H1 (cell line): ENCODE measurements around the gene AOPEP. TPM values are rescaled to one million over a fixed set of nuclear protein-coding genes. Genes with fewer than 3 reads are reported as not detected.
A peak's percentile ranks its signal among the peaks of the same experiment; 100 is the strongest.

ENCODE experiments used
- CTCF ChIA-PET: fragments of 300-600 bp; sonication (Branson Sonifier 250); formaldehyde crosslinking; loops from one replicate; lab custom pipeline; 2021; ENCODE audit not compliant: partially characterized antibody; lab: Charles Lee
- POLR2A ChIA-PET: fragments of 300-600 bp; sonication (Branson Sonifier 250); formaldehyde crosslinking; loops from one replicate; lab custom pipeline; 2021; ENCODE audit warnings: inconsistent platforms; ENCODE audit not compliant: partially characterized antibody; lab: Charles Lee
- DNase-seq, 2 experiments: peaks; one replicate each; pipeline versions ENCODE4 v3.0.0 to v3.0.0-alpha.2; 2010 to 2022; ENCODE audit warnings: low spot score in 2 of 2, low read depth in 1 of 2, mixed read lengths in 1 of 2
- FAIRE-seq: peaks from 2 replicates; lab custom pipeline; 2011; peaks lifted over from hg19 to GRCh38; lab: Jason Lieb, UNC
- H2AFZ ChIP-seq: 2 replicates; pipeline ENCODE4 v1.8.1; 2012; ENCODE audit warnings: low read length, inconsistent platforms
- H2AK5ac ChIP-seq: 2 replicates; pipeline ENCODE4 v1.6.1; 2013; ENCODE audit warnings: low read depth, low read length
- H2BK120ac ChIP-seq: replicated peaks from 2 replicates; pipeline ENCODE3; 2013; ENCODE audit warnings: low read depth, low read length, inconsistent platforms
- H2BK12ac ChIP-seq: 2 replicates; pipeline ENCODE4 v1.6.1; 2013; ENCODE audit warnings: low read depth, low read length
- H2BK15ac ChIP-seq: 2 replicates; pipeline ENCODE4 v1.6.1; 2013; ENCODE audit warnings: low read length
- H2BK20ac ChIP-seq: 2 replicates; pipeline ENCODE4 v1.6.1; 2013; ENCODE audit warnings: low read length
- H2BK5ac ChIP-seq: 2 replicates; pipeline ENCODE4 v1.6.1; 2013; ENCODE audit warnings: low read depth, low read length
- H3K14ac ChIP-seq: 2 replicates; pipeline ENCODE4 v1.6.1; 2013; ENCODE audit warnings: inconsistent platforms; ENCODE audit not compliant: insufficient read length
- H3K18ac ChIP-seq: 2 replicates; pipeline ENCODE4 v1.6.1; 2013; ENCODE audit warnings: low read length; ENCODE audit errors: extremely low read depth
- H3K23ac ChIP-seq: 2 replicates; pipeline ENCODE4 v1.6.1; 2013; ENCODE audit warnings: inconsistent platforms; ENCODE audit not compliant: insufficient read length
- H3K23me2 ChIP-seq: 2 replicates; pipeline ENCODE4 v1.6.1; 2013; ENCODE audit warnings: low read depth, low read length
- H3K27ac ChIP-seq: 2 replicates; pipeline ENCODE4 v1.6.1; 2011; ENCODE audit warnings: low read depth, low read length, inconsistent platforms
- H3K27me3 ChIP-seq, 4 experiments: replicated peaks in 1 of 4; 1 replicate in 1 of 4; 2 replicates in 3 of 4; pipeline versions ENCODE4 v1.6.1 to v1.8.1; 2011 to 2013; ENCODE audit warnings: low read length in 3 of 4, mild to moderate bottlenecking in 3 of 4, inconsistent platforms in 2 of 4, mixed read lengths in 2 of 4, moderate library complexity in 1 of 4; ENCODE audit not compliant: control insufficient read depth in 3 of 4, insufficient read depth in 3 of 4; ENCODE audit errors: extremely low read depth in 1 of 4
- H3K36me3 ChIP-seq, 4 experiments: 2 replicates each; pipeline versions ENCODE4 v1.6.1 to v1.8.1; 2011 to 2013; ENCODE audit warnings: mild to moderate bottlenecking in 4 of 4, low read length in 3 of 4, moderate library complexity in 2 of 4, control low read depth in 1 of 4, inconsistent platforms in 1 of 4; ENCODE audit not compliant: insufficient read depth in 4 of 4, control insufficient read depth in 2 of 4
- H3K4ac ChIP-seq: replicated peaks from 2 replicates; pipeline ENCODE3; 2013; ENCODE audit warnings: low read length, low read depth, mixed read lengths, inconsistent platforms; ENCODE audit not compliant: insufficient read length
- H3K4me1 ChIP-seq, 4 experiments: replicated peaks in 1 of 4; 1 replicate in 1 of 4; 2 replicates in 3 of 4; pipeline versions ENCODE4 v1.6.1 to v1.8.1; 2011 to 2013; ENCODE audit warnings: low read length in 3 of 4, inconsistent platforms in 2 of 4, mixed read lengths in 1 of 4; ENCODE audit not compliant: insufficient read depth in 4 of 4, control insufficient read depth in 3 of 4
- H3K4me2 ChIP-seq, 2 experiments: 2 replicates each; pipeline versions ENCODE4 v1.6.1 to v1.8.1; 2011 to 2013; ENCODE audit warnings: low read depth in 2 of 2, low read length in 2 of 2, control low read depth in 1 of 2, inconsistent platforms in 1 of 2, mild to moderate bottlenecking in 1 of 2; ENCODE audit not compliant: insufficient read depth in 1 of 2
- H3K4me3 ChIP-seq, 4 experiments: fragments of 200-600, 300-600 bp in 1 of 4; sonication (generic), shearing (Covaris generic), sonication (Bioruptor Twin) in 1 of 4; 2 replicates each; pipeline versions ENCODE4 v1.5.1 to v1.8.1; 2011 to 2016; ENCODE audit warnings: low read length in 4 of 4, low read depth in 3 of 4, control low read depth in 2 of 4, inconsistent platforms in 2 of 4, mild to moderate bottlenecking in 2 of 4, mixed read lengths in 1 of 4, moderate library complexity in 1 of 4; ENCODE audit not compliant: insufficient read depth in 2 of 4; ENCODE audit errors: extremely low read depth in 1 of 4
- H3K56ac ChIP-seq: replicated peaks from 2 replicates; pipeline ENCODE3; 2013; ENCODE audit warnings: low read depth, mild to moderate bottlenecking, mixed read lengths, low read length, inconsistent platforms; ENCODE audit not compliant: insufficient read length
- H3K79me1 ChIP-seq: 2 replicates; pipeline ENCODE4 v1.6.1; 2013; ENCODE audit warnings: low read depth, low read length, control low read depth
- H3K79me2 ChIP-seq, 2 experiments: 2 replicates each; pipeline versions ENCODE4 v1.6.1 to v1.8.1; 2012 to 2013; ENCODE audit warnings: low read length in 2 of 2, mild to moderate bottlenecking in 2 of 2, inconsistent platforms in 1 of 2; ENCODE audit not compliant: insufficient read depth in 2 of 2, control insufficient read depth in 1 of 2
- H3K9ac ChIP-seq, 4 experiments: replicated peaks in 1 of 4; 1 replicate in 1 of 4; 2 replicates in 3 of 4; pipeline versions ENCODE4 v1.6.1 to v1.8.1; 2011 to 2013; ENCODE audit warnings: low read depth in 3 of 4, low read length in 3 of 4, control low read depth in 2 of 4, mild to moderate bottlenecking in 2 of 4, moderate library complexity in 2 of 4, inconsistent platforms in 1 of 4; ENCODE audit errors: extremely low read depth in 1 of 4
- H3K9me3 ChIP-seq, 2 experiments: 2 replicates each; pipeline versions ENCODE4 v1.6.1 to v1.8.1; 2012 to 2013; ENCODE audit warnings: mild to moderate bottlenecking in 2 of 2, moderate library complexity in 2 of 2, control low read depth in 1 of 2, inconsistent platforms in 1 of 2, low read depth in 1 of 2, low read length in 1 of 2, mixed read lengths in 1 of 2; ENCODE audit not compliant: insufficient read depth in 2 of 2
- H4K20me1 ChIP-seq, 2 experiments: replicated peaks in 1 of 2; 2 replicates each; pipeline versions ENCODE3 to v1.8.1; 2011 to 2013; ENCODE audit warnings: inconsistent platforms in 2 of 2, low read length in 2 of 2, mild to moderate bottlenecking in 1 of 2; ENCODE audit not compliant: insufficient read depth in 2 of 2, control insufficient read depth in 1 of 2
- H4K5ac ChIP-seq: 2 replicates; pipeline ENCODE4 v1.6.1; 2013; ENCODE audit warnings: low read length, low read depth, mixed read lengths, inconsistent platforms; ENCODE audit not compliant: insufficient read length
- H4K8ac ChIP-seq: 2 replicates; pipeline ENCODE4 v1.8.0; 2013; ENCODE audit warnings: mild to moderate bottlenecking, moderate library complexity, low read length, inconsistent platforms; ENCODE audit not compliant: insufficient read depth; ENCODE audit errors: extremely low read depth
- H4K91ac ChIP-seq: replicated peaks from 2 replicates; pipeline ENCODE3; 2013; ENCODE audit warnings: low read length, mixed read lengths, inconsistent platforms; ENCODE audit not compliant: insufficient read length
- BACH1 ChIP-seq: IDR thresholded peaks from 2 replicates; pipeline ENCODE4 v1.6.1; 2012; ENCODE audit warnings: low read length, improper control_type of control experiment
- KDM1A ChIP-seq: fragments of 200-600, 300-600 bp; sonication (generic); IDR thresholded peaks from 2 replicates; pipeline ENCODE4 v1.7.1; 2016; ENCODE audit warnings: mild to moderate bottlenecking, low read length, borderline replicate concordance
- SP4 ChIP-seq: IDR thresholded peaks from 2 replicates; pipeline ENCODE4 v1.6.1; 2012; ENCODE audit warnings: low read length, inconsistent platforms
- WGBS, 2 experiments: shearing (Covaris generic) in 1 of 2; methylation state at CpG; one replicate each; pipeline versions ENCODE4 v1.1.6 to v1.1.7; 2013 to 2015; ENCODE audit warnings: low lambda C conversion rate in 2 of 2, mixed read lengths in 2 of 2, inconsistent platforms in 1 of 2, low coverage in 1 of 2, missing lambda C conversion rate in 1 of 2; ENCODE audit not compliant: insufficient replicate concordance in 2 of 2, insufficient coverage in 1 of 2, insufficient read length in 1 of 2; ENCODE audit errors: extremely low coverage in 1 of 2, missing lambda C conversion rate in 1 of 2; 5-methylcytosine and 5-hydroxymethylcytosine counted together
- polyA plus RNA-seq, 7 experiments: library from polyadenylated mRNA; depleted of rRNA in 3 of 7; stranded (reverse) in 5 of 7; unstranded in 2 of 7; fragments of >200 nt in 5 of 7; fragments of 200-250 nt in 2 of 7; gene quantifications; 1 replicate in 5 of 7; 2 replicates in 1 of 7; 4 replicates in 1 of 7; pipeline versions ENCODE4 v1.2.1 to v1.2.3, GENCODE V29; 2011 to 2013; ENCODE audit warnings: missing spikeins in 2 of 7, mixed read lengths in 2 of 7
- total RNA-seq: library from RNA; stranded (reverse); fragmentation: NEBNext Ultra II Directional; extraction: Animal tissue kit (Norgen Biotek cat#: 25700); gene quantifications from 2 replicates; pipeline ENCODE4 v1.2.1, GENCODE V29; 2021

Gene AOPEP
- total and polyA plus RNA-seq, 2 of the 8 experiments (the other 6 are each of a cell fraction or from before 2014, with no cell fraction given) = 6.1 to 14.3 TPM

- DNase-seq (peak in 1 of 2 experiments; percentile 6), FAIRE-seq (no peak)
- no peak overlapping the region for H3K4me3 ChIP-seq
- no peak overlapping the region for H2BK20ac ChIP-seq
- no peaks in the 10 kb centered on the region for H3K79me2 ChIP-seq
- peaks cover 0 to 3% (median 0%) of the 10 kb centered on the region in 4 experiments; a peak in 1 of 7 replicates for H3K4me1 ChIP-seq
- H4K5ac ChIP-seq = no peak overlapping the region
- H3K56ac ChIP-seq = no peak overlapping the region
- no peak overlapping the region for H3K4me2 ChIP-seq
- H3K79me1 ChIP-seq = no peaks in the 10 kb centered on the region
- CTCF ChIA-PET = interaction anchor here (0.6 to 1.1 kb wide), 2 partner anchors 13 to 116 kb away, joined by 3 read pairs; no protein-coding TSS in a partner anchor
- no peak overlapping the region for H2BK120ac ChIP-seq
- no peaks in the 10 kb centered on the region for H3K23me2 ChIP-seq
- H2AK5ac ChIP-seq = no peak overlapping the region
- no peak overlapping the region for H3K27ac ChIP-seq
- POLR2A ChIA-PET = no interaction called here
- no peaks in the 10 kb centered on the region for H3K9me3 ChIP-seq
- no peak overlapping the region for H3K4ac ChIP-seq
- H2BK5ac ChIP-seq = no peak overlapping the region
- no peak overlapping the region for H2BK15ac ChIP-seq
- H2AFZ ChIP-seq = no peak overlapping the region
- no peaks in the 10 kb centered on the region for H3K27me3 ChIP-seq
- no peak overlapping the region for H3K18ac ChIP-seq
- H4K91ac ChIP-seq = no peak overlapping the region
- H3K14ac ChIP-seq = no peak overlapping the region
- no peak overlapping the region for H3K23ac ChIP-seq
- WGBS, 2 experiments = 89% methylated on average over 3 of the region's 3 CpGs; no CpG with 5 or more reads in 1 of the 2 experiments
- H3K9ac ChIP-seq = no peak overlapping the region
- TF ChIP-seq KDM1A (no peak), SP4 (no peak), BACH1 (no peak)
- TF ChIP-seq, all 59 proteins: peak for 0
- Histone ChIP-seq H3K36me3 (no peaks in the 10 kb centered on the region), H2BK12ac (no peak overlapping the region), H4K20me1 (no peaks in the 10 kb centered on the region), H4K8ac (no peak overlapping the region)
Measured at GRCh38 chr9:94872891-94873511, 146.5 kb downstream of the AOPEP start.
